Muscle of back (tissue), 11 donors: Measurements from ENCODE around the gene TTC28. TPM values are rescaled to one million over a fixed set of nuclear protein-coding genes. Genes with fewer than 3 reads are reported as not detected.

Source experiments
- DNase-seq, 3 donors: peaks; one replicate each; pipeline versions ENCODE4 v3.0.0 to v3.0.0-alpha.2; 2013
- polyA plus RNA-seq, 10 donors: library from polyadenylated mRNA; unstranded; fragments of 120-200 nt; gene quantifications; one replicate each; pipeline ENCODE4 v1.2.1, GENCODE V29; 2013; ENCODE audit not compliant: insufficient read length in 10 of 10

The TTC28 gene
- polyA plus RNA-seq, 10 donors = 21.0 to 29.9 (median 24.9) TPM

GRCh38 chr22:28025866-28026575 is 653.6 kb downstream of the TTC28 start:
- DNase-seq = no peak

- no peak for DNase-seq
These were observed 654.3 kb downstream of the TTC28 start for GRCh38 chr22:28025333-28025732.

GRCh38 chr22:28024422-28024888 is 655.2 kb downstream of the TTC28 start:
- peak in 2 of 3 donors; percentile 34 to 49 for DNase-seq

- DNase-seq = no peak
These were observed 655.9 kb downstream of the TTC28 start for GRCh38 chr22:28023774-28024173.

GRCh38 chr22:28023036-28023435 is 656.6 kb downstream of the TTC28 start:
- no peak for DNase-seq

- DNase-seq = no peak
These were observed 657.5 kb downstream of the TTC28 start for GRCh38 chr22:28021998-28022660.

GRCh38 chr22:28021116-28021997 is 658.3 kb downstream of the TTC28 start:
- DNase-seq = no peak

GRCh38 chr22:28019881-28020861 is 659.5 kb downstream of the TTC28 start:
- DNase-seq = peak; percentile 65 to 84 (median 73)

- no peak for DNase-seq
These were observed 660.3 kb downstream of the TTC28 start for GRCh38 chr22:28019360-28019759.

GRCh38 chr22:28018461-28018927 is 661.1 kb downstream of the TTC28 start:
- DNase-seq = no peak

- DNase-seq = no peak
These were observed 661.8 kb downstream of the TTC28 start for GRCh38 chr22:28017859-28018258.

- no peak for DNase-seq
These were observed 662.2 kb downstream of the TTC28 start for GRCh38 chr22:28017558-28017820.

GRCh38 chr22:28016781-28017557 is 662.7 kb downstream of the TTC28 start:
- DNase-seq = no peak

GRCh38 chr22:28015676-28016601 is 663.7 kb downstream of the TTC28 start:
- no peak for DNase-seq

GRCh38 chr22:28015046-28015425 is 664.6 kb downstream of the TTC28 start:
- DNase-seq = no peak

- no peak for DNase-seq
These were observed 665.2 kb downstream of the TTC28 start for GRCh38 chr22:28014211-28015045.

GRCh38 chr22:28013611-28014010 is 666.0 kb downstream of the TTC28 start:
- DNase-seq = no peak

GRCh38 chr22:28012832-28013460 is 666.7 kb downstream of the TTC28 start:
- DNase-seq = peak in 1 of 3 donors; percentile 48
